SU-DHL-6 (cell line): ENCODE data around the gene FAM3C.

Source experiments
- H2AFZ ChIP-seq: fragments of 200-600 bp; sonication (generic); 2 replicates; pipeline ENCODE4 v1.6.1; 2014; ENCODE audit warnings: low read depth, mild to moderate bottlenecking, moderate library complexity, mixed read lengths, antibody characterized with exemption, low read length; ENCODE audit not compliant: severe bottlenecking
- H3F3A ChIP-seq: fragments of 200-600 bp; shearing (Covaris generic); 2 replicates; pipeline ENCODE4 v1.6.0; 2016; ENCODE audit warnings: antibody characterized with exemption, mild to moderate bottlenecking; ENCODE audit not compliant: insufficient read depth
- H3K27ac ChIP-seq: fragments of 200-600 bp; sonication (generic); 2 replicates; pipeline ENCODE4 v1.5.1; 2016; ENCODE audit warnings: low read depth, mild to moderate bottlenecking, low read length, moderate library complexity, mixed read lengths
- H3K27me3 ChIP-seq: fragments of 200-600 bp; sonication (generic), shearing (Covaris generic); 2 replicates; pipeline ENCODE4 v1.6.0; 2014; ENCODE audit warnings: mild to moderate bottlenecking, low read length
- H3K36me3 ChIP-seq: fragments of 200-600 bp; sonication (generic); 2 replicates; pipeline ENCODE4 v1.6.1; 2014; ENCODE audit warnings: mild to moderate bottlenecking, low read length, mixed read lengths
- H3K4me2 ChIP-seq: fragments of 300-600, 200-600 bp; shearing (Covaris generic), sonication (generic); 2 replicates; pipeline ENCODE4 v1.6.0; 2014; ENCODE audit warnings: low read length, low read depth, mild to moderate bottlenecking; ENCODE audit not compliant: poor library complexity, severe bottlenecking
- H3K4me3 ChIP-seq: fragments of 200-600 bp; sonication (generic); 2 replicates; pipeline ENCODE4 v1.5.1; 2014; ENCODE audit warnings: antibody characterized with exemption, low read length, mild to moderate bottlenecking, mixed read lengths; ENCODE audit not compliant: insufficient read depth, poor library complexity, severe bottlenecking
- H3K79me2 ChIP-seq: fragments of 200-600 bp; sonication (generic); 2 replicates; pipeline ENCODE4 v1.6.1; 2014; ENCODE audit warnings: mild to moderate bottlenecking, low read length, moderate library complexity; ENCODE audit not compliant: insufficient read depth
- H3K9ac ChIP-seq: fragments of 200-600 bp; sonication (generic); 2 replicates; pipeline ENCODE4 v1.7.0; 2014; ENCODE audit warnings: mild to moderate bottlenecking, low read length
- H3K9me2 ChIP-seq: fragments of 200-600 bp; sonication (generic); replicated peaks from 2 replicates; pipeline ENCODE4 v1.6.1; 2014; ENCODE audit warnings: low read length; ENCODE audit not compliant: insufficient read depth
- H3K9me3 ChIP-seq: fragments of 200-600 bp; sonication (generic); 2 replicates; pipeline ENCODE4 v1.6.1; 2014; ENCODE audit warnings: low read length, mixed read lengths; ENCODE audit not compliant: insufficient read depth
- H4K20me1 ChIP-seq: fragments of 200-600 bp; sonication (generic); 2 replicates; pipeline ENCODE4 v1.6.1; 2014; ENCODE audit warnings: low read depth, mild to moderate bottlenecking, antibody characterized with exemption, low read length, moderate library complexity, mixed read lengths
- CTCF ChIP-seq: fragments of 200-600 bp; sonication (generic); IDR thresholded peaks from one replicate; pipeline ENCODE4 v1.5.1; 2017; ENCODE audit warnings: antibody characterized with exemption, mild to moderate bottlenecking, low read length, moderate library complexity; ENCODE audit not compliant: insufficient read depth, poor library complexity, severe bottlenecking
- EZH2phosphoT487 ChIP-seq: fragments of 200-600 bp; sonication (generic), shearing (Covaris generic); conservative IDR thresholded peaks from 2 replicates; pipeline ENCODE4 v1.6.1; 2018; ENCODE audit warnings: mild to moderate bottlenecking, antibody characterized with exemption, low read length, moderate library complexity, mixed read lengths

Gene FAM3C

GRCh38 chr7:121393005-121393366 lies 3.1 kb downstream of the FAM3C start:
- H3K9me3 ChIP-seq, result no peaks in the 10 kb centered on the region
- TF ChIP-seq EZH2phosphoT487 (no peak), CTCF (no peak)
- H3K27me3 ChIP-seq, result no peaks in the 10 kb centered on the region
- H2AFZ ChIP-seq, result no peak overlapping the region
- no peak overlapping the region for H3K9ac ChIP-seq
- H3K9me2 ChIP-seq, result no peaks in the 10 kb centered on the region
- H3F3A ChIP-seq, result peaks cover 6% of the 10 kb centered on the region; the same call in 1 of the 2 replicates
- no peak overlapping the region for H3K4me2 ChIP-seq
- no peak overlapping the region for H3K27ac ChIP-seq
- no peak overlapping the region for H3K4me3 ChIP-seq
- peaks cover 19% of the 10 kb centered on the region for H4K20me1 ChIP-seq
- H3K79me2 ChIP-seq, result peaks cover 68% of the 10 kb centered on the region
- peaks cover 19% of the 10 kb centered on the region for H3K36me3 ChIP-seq

GRCh38 chr7:121392277-121393004 lies 3.7 kb downstream of the FAM3C start:
- Histone ChIP-seq H3K9me3 (no peaks in the 10 kb centered on the region), H3K27ac (no peak overlapping the region), H3K36me3 (peaks cover 19% of the 10 kb centered on the region), H3F3A (peaks cover 4% of the 10 kb centered on the region; the same call in 1 of the 2 replicates), H3K9me2 (no peaks in the 10 kb centered on the region), H3K4me2 (no peak overlapping the region), H3K9ac (no peak overlapping the region), H2AFZ (no peak overlapping the region), H4K20me1 (peaks cover 20% of the 10 kb centered on the region), H3K27me3 (no peaks in the 10 kb centered on the region), H3K4me3 (no peak overlapping the region), H3K79me2 (peaks cover 74% of the 10 kb centered on the region)
- TF ChIP-seq CTCF (no peak), EZH2phosphoT487 (no peak)

GRCh38 chr7:121391686-121392085 lies 4.4 kb downstream of the FAM3C start:
- Histone ChIP-seq H3K27ac (no peak overlapping the region), H3K9me3 (no peaks in the 10 kb centered on the region), H2AFZ (no peak overlapping the region), H3K4me3 (no peak overlapping the region), H3K9me2 (no peaks in the 10 kb centered on the region), H3K79me2 (peaks cover 81% of the 10 kb centered on the region), H3K36me3 (peaks cover 19% of the 10 kb centered on the region), H4K20me1 (peaks cover 20% of the 10 kb centered on the region), H3K9ac (no peak overlapping the region), H3K4me2 (no peak overlapping the region), H3K27me3 (no peaks in the 10 kb centered on the region), H3F3A (peaks cover 3% of the 10 kb centered on the region; the same call in 1 of the 2 replicates)
- TF ChIP-seq EZH2phosphoT487 (no peak), CTCF (no peak)
